ENCODE results near the gene CLVS2.

Gene CLVS2

GRCh38 chr6:123027408-123027807 lies 31.4 kb downstream of the CLVS2 start:
- no peak for DNase-seq

- no peak for DNase-seq
Observed at GRCh38 chr6:123028263-123028662, 32.2 kb downstream of the CLVS2 start.

GRCh38 chr6:123030282-123030681 lies 34.2 kb downstream of the CLVS2 start:
- DNase-seq: no peak

- no peak for DNase-seq
Observed at GRCh38 chr6:123036648-123037047, 40.6 kb downstream of the CLVS2 start.

GRCh38 chr6:123039431-123039830 lies 43.4 kb downstream of the CLVS2 start:
- DNase-seq: no peak

- no peak for DNase-seq
Observed at GRCh38 chr6:123042401-123042800, 46.4 kb downstream of the CLVS2 start.

- DNase-seq: no peak
Observed at GRCh38 chr6:123044341-123044860, 48.4 kb downstream of the CLVS2 start.

- DNase-seq: no peak
Observed at GRCh38 chr6:123053602-123054225, 57.7 kb downstream of the CLVS2 start.

- DNase-seq: no peak
Observed at GRCh38 chr6:123055256-123055655, 59.2 kb downstream of the CLVS2 start.

- DNase-seq: no peak
Observed at GRCh38 chr6:123062670-123063069, 66.6 kb downstream of the CLVS2 start.

GRCh38 chr6:123064038-123064437 lies 68.0 kb downstream of the CLVS2 start:
- DNase-seq: no peak

GRCh38 chr6:123074616-123075015 lies 78.6 kb downstream of the CLVS2 start:
- no peak for DNase-seq

GRCh38 chr6:123085403-123085802 lies 89.4 kb downstream of the CLVS2 start:
- no peak for DNase-seq

- no peak for DNase-seq
Observed at GRCh38 chr6:123089226-123089625, 93.2 kb downstream of the CLVS2 start.

- DNase-seq: no peak
Observed at GRCh38 chr6:123091091-123091895, 95.3 kb downstream of the CLVS2 start.

- no peak for DNase-seq
Observed at GRCh38 chr6:123091896-123092271, 95.8 kb downstream of the CLVS2 start.

GRCh38 chr6:123094795-123095194 lies 98.8 kb downstream of the CLVS2 start:
- DNase-seq: no peak

GRCh38 chr6:123105561-123105960 lies 109.5 kb downstream of the CLVS2 start:
- DNase-seq: no peak

- no peak for DNase-seq
Observed at GRCh38 chr6:123116370-123116769, 120.3 kb downstream of the CLVS2 start.

- no peak for DNase-seq
Observed at GRCh38 chr6:123117145-123117908, 121.3 kb downstream of the CLVS2 start.

- DNase-seq: no peak
Observed at GRCh38 chr6:123118811-123119210, 122.8 kb downstream of the CLVS2 start.

All from left hindlimb (tissue), 1 donor.